Endothelial cell (in vitro differentiated cells): Measurements from ENCODE around the gene MEX3B. TPM values are rescaled to one million over a fixed set of nuclear protein-coding genes. Genes with fewer than 3 reads are reported as not detected.
"Not testable (repeated sequence)": the region's sequence is repeated elsewhere in the genome, so short reads cannot be mapped to it uniquely, and the experiment has no call there.

Source experiments
- DNase-seq: peaks from one replicate; pipeline ENCODE4 v3.0.0; 2021; ENCODE audit warnings: low spot score
- H3K27ac Mint-ChIP-seq: one replicate; pipeline ENCODE4 v1.8.0; 2021; ENCODE audit warnings: mixed read lengths, inconsistent platforms; ENCODE audit not compliant: unreplicated experiment
- H3K27me3 Mint-ChIP-seq: one replicate; pipeline ENCODE4 v1.8.0; 2021; ENCODE audit warnings: mild to moderate bottlenecking, moderate library complexity, mixed read lengths, inconsistent platforms; ENCODE audit not compliant: unreplicated experiment
- H3K36me3 Mint-ChIP-seq: one replicate; pipeline ENCODE4 v1.8.0; 2021; ENCODE audit warnings: mild to moderate bottlenecking, low read depth, mixed read lengths, inconsistent platforms; ENCODE audit not compliant: unreplicated experiment
- H3K4me1 Mint-ChIP-seq: one replicate; pipeline ENCODE4 v1.8.0; 2021; ENCODE audit warnings: mild to moderate bottlenecking, mixed read lengths, inconsistent platforms; ENCODE audit not compliant: unreplicated experiment
- H3K4me3 Mint-ChIP-seq: one replicate; pipeline ENCODE4 v1.8.0; 2021; ENCODE audit warnings: mild to moderate bottlenecking, mixed read lengths, inconsistent platforms; ENCODE audit not compliant: unreplicated experiment
- H3K9me3 Mint-ChIP-seq: one replicate; pipeline ENCODE4 v1.8.0; 2021; ENCODE audit warnings: mixed read lengths, inconsistent platforms; ENCODE audit not compliant: unreplicated experiment
- CTCF ChIP-seq: fragments of 200-600 bp; sonication (generic); IDR thresholded peaks from one replicate; pipeline ENCODE4 v1.5.0; 2021; ENCODE audit warnings: antibody characterized with exemption; ENCODE audit not compliant: unreplicated experiment
- total RNA-seq: library from RNA; stranded (reverse); fragmentation: NEBNext Ultra II Directional; extraction: Animal tissue kit (Norgen Biotek cat#: 25700); gene quantifications from one replicate; pipeline ENCODE4 v1.2.1, GENCODE V29; 2021; ENCODE audit not compliant: unreplicated experiment

MEX3B gene
- total RNA-seq, 1 donor from 2014 or later = 98.2 TPM

- Mint-ChIP-seq H3K9me3 (no peaks in the 10 kb centered on the region), H3K27me3 (peaks cover 6% of the 10 kb centered on the region), H3K27ac (no peak overlapping the region), H3K4me1 (peaks cover 14% of the 10 kb centered on the region), H3K36me3 (peaks cover 17% of the 10 kb centered on the region), H3K4me3 (no peak overlapping the region)
- DNase-seq = no peak
- TF ChIP-seq CTCF = no peak
Observed at GRCh38 chr15:82039871-82040270, 5.9 kb downstream of the MEX3B start.

GRCh38 chr15:82036461-82036860, 9.4 kb downstream of the MEX3B start:
- DNase-seq = no peak
- Mint-ChIP-seq H3K4me3 (no peak overlapping the region), H3K9me3 (no peaks in the 10 kb centered on the region), H3K27me3 (no peaks in the 10 kb centered on the region), H3K4me1 (peaks cover 5% of the 10 kb centered on the region), H3K27ac (no peak overlapping the region), H3K36me3 (no peaks in the 10 kb centered on the region)
- TF ChIP-seq CTCF = no peak

- H3K4me3 Mint-ChIP-seq = no peak overlapping the region
- H3K27me3 Mint-ChIP-seq = peaks cover 2% of the 10 kb centered on the region
- no peaks in the 10 kb centered on the region for H3K9me3 Mint-ChIP-seq
- no peaks in the 10 kb centered on the region for H3K4me1 Mint-ChIP-seq
- no peak overlapping the region for H3K27ac Mint-ChIP-seq
- DNase-seq = no peak
- no peak for TF ChIP-seq CTCF
- no peaks in the 10 kb centered on the region for H3K36me3 Mint-ChIP-seq
Observed at GRCh38 chr15:82031871-82032270, 13.9 kb downstream of the MEX3B start.

- Mint-ChIP-seq H3K9me3 (no peaks in the 10 kb centered on the region), H3K27me3 (peaks cover 2% of the 10 kb centered on the region), H3K27ac (no peak overlapping the region), H3K36me3 (peaks cover 6% of the 10 kb centered on the region), H3K4me3 (no peak overlapping the region), H3K4me1 (no peaks in the 10 kb centered on the region)
- DNase-seq = no peak
- no peak for TF ChIP-seq CTCF
Observed at GRCh38 chr15:82030176-82030575, 15.6 kb downstream of the MEX3B start.

- not testable (repeated sequence) for H3K9me3 Mint-ChIP-seq, H3K36me3 Mint-ChIP-seq
Observed at GRCh38 chr15:82028163-82028562, 17.7 kb downstream of the MEX3B start.

GRCh38 chr15:82021992-82022391, 23.8 kb downstream of the MEX3B start:
- H3K9me3 Mint-ChIP-seq = no peaks in the 10 kb centered on the region
- no peak overlapping the region for H3K4me3 Mint-ChIP-seq
- peaks cover 3% of the 10 kb centered on the region for H3K4me1 Mint-ChIP-seq
- H3K27me3 Mint-ChIP-seq = peaks cover 4% of the 10 kb centered on the region
- H3K36me3 Mint-ChIP-seq = peaks cover 9% of the 10 kb centered on the region
- TF ChIP-seq CTCF = no peak
- no peak for DNase-seq
- H3K27ac Mint-ChIP-seq = no peak overlapping the region

More at GRCh38 chr15:82028163-82028562, 17.7 kb downstream of the MEX3B start:
- not testable (repeated sequence) for H3K4me1 Mint-ChIP-seq, DNase-seq, H3K27ac Mint-ChIP-seq, H3K4me3 Mint-ChIP-seq, H3K27me3 Mint-ChIP-seq
